ENCODE data around the gene UQCR10.

DNA sequence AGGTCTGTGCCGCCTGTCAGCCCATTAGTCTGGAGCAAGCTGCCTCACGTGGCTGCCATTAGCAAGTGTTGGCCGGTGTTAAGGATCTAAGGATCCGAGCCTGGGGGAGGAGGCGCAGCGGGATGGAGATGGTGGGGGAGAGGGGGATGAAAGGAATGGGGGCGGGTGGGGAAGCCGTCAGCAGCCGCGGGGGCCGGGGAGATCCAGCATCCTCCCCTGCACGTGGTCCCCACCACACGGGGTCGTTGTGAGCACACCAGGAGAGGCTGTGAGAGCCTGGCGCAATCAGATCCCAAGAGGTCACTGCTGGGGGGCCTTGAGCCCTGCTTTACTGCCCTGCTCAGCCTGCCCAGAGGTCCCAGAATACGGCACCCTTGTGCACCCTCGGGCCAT lies 40.0 kb upstream of the UQCR10 start:
- TF ChIP-seq POLR2A (IDR thresholded peaks at IDR 0.05) (no peak), POLR2AphosphoS5 (IDR thresholded peaks at IDR 0.05) (no peak)

Data from transverse colon (tissue), 3 donors.